PC-9 (cell line): Measurements from ENCODE around the gene FAM53C. TPM values are rescaled to one million over a fixed set of nuclear protein-coding genes. Genes with fewer than 3 reads are reported as not detected.

ENCODE experiments used
- BruUV-seq: library from RNA; stranded (reverse); fragments of 400-500 nt; replicated peaks from 2 replicates; lab custom pipeline; 2021; lab: Mats Ljungman, UMichigan
- CTCF ChIA-PET: fragments of 300-600 bp; sonication (Branson Sonifier 250); formaldehyde crosslinking; loops from one replicate; lab custom pipeline; 2022; ENCODE audit warnings: antibody characterized with exemption; lab: Charles Lee
- POLR2A ChIA-PET: fragments of 300-600 bp; sonication (Branson Sonifier 250); formaldehyde crosslinking; loops from one replicate; lab custom pipeline; 2022; ENCODE audit warnings: antibody characterized with exemption; ENCODE audit not compliant: unreplicated experiment; lab: Charles Lee
- DNase-seq, 2 experiments: peaks; one replicate each; pipeline versions ENCODE4 v3.0.0 to v3.0.0-alpha.2; 2015 to 2022; ENCODE audit warnings: mixed read lengths in 1 of 2
- H2AFZ ChIP-seq: fragments of 200-600 bp; sonication (generic); 2 replicates; pipeline ENCODE4 v1.8.1; 2017; ENCODE audit warnings: antibody characterized with exemption
- H3F3A ChIP-seq: fragments of 200-600 bp; sonication (generic); 2 replicates; pipeline ENCODE4 v1.8.1; 2017; ENCODE audit warnings: antibody characterized with exemption, mild to moderate bottlenecking, low read depth; ENCODE audit not compliant: insufficient read depth
- H3K27ac ChIP-seq: fragments of 200-600 bp; sonication (generic); 2 replicates; pipeline ENCODE4 v1.6.1; 2016; ENCODE audit warnings: mixed run types
- H3K27me3 ChIP-seq: fragments of 200-600 bp; sonication (generic); 2 replicates; pipeline ENCODE4 v1.6.1; 2016; ENCODE audit warnings: low read depth, mixed run types; ENCODE audit not compliant: insufficient read depth
- H3K36me3 ChIP-seq: fragments of 200-600 bp; sonication (generic); 2 replicates; pipeline ENCODE4 v1.6.1; 2016; ENCODE audit warnings: low read depth, mixed run types
- H3K4me1 ChIP-seq: fragments of 200-600 bp; sonication (generic); replicated peaks from 2 replicates; pipeline ENCODE4 v1.6.1; 2016; ENCODE audit warnings: mixed run types; ENCODE audit not compliant: insufficient read depth
- H3K4me2 ChIP-seq: fragments of 200-600 bp; sonication (generic); 2 replicates; pipeline ENCODE4 v1.6.1; 2017; ENCODE audit warnings: mixed run types
- H3K4me3 ChIP-seq: fragments of 200-600 bp; sonication (generic); 2 replicates; pipeline ENCODE4 v1.6.1; 2016; ENCODE audit warnings: mixed run types
- H3K79me2 ChIP-seq: fragments of 200-600 bp; sonication (generic); 2 replicates; pipeline ENCODE4 v1.6.1; 2017; ENCODE audit warnings: low read depth, mixed run types
- H3K9me2 ChIP-seq: fragments of 200-600 bp; sonication (generic); 2 replicates; pipeline ENCODE4 v1.8.1; 2017; ENCODE audit warnings: mild to moderate bottlenecking; ENCODE audit not compliant: insufficient read depth
- H3K9me3 ChIP-seq: fragments of 200-600 bp; sonication (generic); 2 replicates; pipeline ENCODE4 v1.8.1; 2016; ENCODE audit warnings: low read depth; ENCODE audit not compliant: insufficient read depth
- H4K20me1 ChIP-seq: fragments of 200-600 bp; sonication (generic); 2 replicates; pipeline ENCODE4 v1.8.1; 2017; ENCODE audit not compliant: insufficient read depth
- CTCF ChIP-seq: fragments of 200-600 bp; sonication (generic); conservative IDR thresholded peaks from 2 replicates; pipeline ENCODE4 v1.6.1; 2017; ENCODE audit warnings: mixed run types, antibody characterized with exemption, mild to moderate bottlenecking, moderate library complexity
- EZH2 ChIP-seq: fragments of 200-600 bp; sonication (generic); IDR thresholded peaks from 2 replicates; pipeline ENCODE4 v1.8.0; 2017; ENCODE audit warnings: antibody characterized with exemption, low read depth
- intact Hi-C: fragments of 100-400 bp; cut with micrococcal nuclease; formaldehyde crosslinking; loops from one replicate; pipeline ENCODE4 v1.10.0; 2022; ENCODE audit not compliant: unreplicated experiment
- total RNA-seq: library from RNA; stranded (reverse); gene quantifications from 2 replicates; pipeline ENCODE4 v1.2.3, GENCODE V29; 2021

The FAM53C gene
- total RNA-seq, 1 experiment from 2014 or later, result 65.1 TPM

DNA sequence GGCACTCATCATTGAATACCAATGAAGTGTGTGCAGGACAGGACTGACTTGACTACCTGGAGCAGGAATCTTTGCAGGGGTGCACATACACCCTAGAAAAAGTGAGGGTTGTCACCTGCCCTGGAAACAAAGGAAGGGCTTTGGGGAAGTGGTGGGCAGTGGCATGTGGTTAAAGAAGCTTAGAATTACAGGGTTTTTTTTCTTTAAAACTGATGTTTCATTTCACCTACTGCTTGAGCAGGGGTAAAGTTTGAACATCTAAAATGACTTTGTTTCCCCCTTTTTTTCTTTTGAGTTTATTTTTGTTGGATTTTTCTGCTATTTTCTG, 12.5 kb downstream of the FAM53C start:
- POLR2A ChIA-PET, result interaction anchor here (0.5 kb wide), 1 partner anchor 12 kb away, joined by 12 read pairs; the partner anchor contains the start of gene FAM53C
- no TSS peak for BruUV-seq
- Histone ChIP-seq H3K36me3 (0 out of 2 replicates have a peak, but pooled peaks cover 11% of the 10 kb centered on the region), H3F3A (peaks cover 31% of the 10 kb centered on the region; the same call in 1 of the 2 replicates), H4K20me1 (peaks cover 18% of the 10 kb centered on the region; the same call in 1 of the 2 replicates), H3K27ac (no peak overlapping the region), H3K4me3 (no peak overlapping the region), H3K4me2 (no peak overlapping the region), H3K4me1 (peaks cover 15% of the 10 kb centered on the region), H3K79me2 (peaks cover 26% of the 10 kb centered on the region), H3K27me3 (no peaks in the 10 kb centered on the region), H3K9me3 (peaks cover 12% of the 10 kb centered on the region), H3K9me2 (no peaks in the 10 kb centered on the region), H2AFZ (no peak overlapping the region)
- intact Hi-C loops, result no loop called here
- no peak for DNase-seq
- no peak for TF ChIP-seq EZH2
- no peak for TF ChIP-seq CTCF
- CTCF ChIA-PET, result interaction anchor here (1.1 kb wide), 1 partner anchor 14 kb away, joined by 3 read pairs; no protein-coding TSS in a partner anchor

GRCh38 chr5:138351056-138351455, 13.0 kb downstream of the FAM53C start:
- 0 out of 2 replicates have a peak, but pooled peaks cover 15% of the 10 kb centered on the region for H3K36me3 ChIP-seq
- no peak for DNase-seq
- CTCF ChIA-PET, result interaction anchor here (1.1 to 1.5 kb wide), 2 partner anchors 12 to 14 kb away, joined by 3 to 6 read pairs; no protein-coding TSS in a partner anchor
- peaks cover 31% of the 10 kb centered on the region; the same call in 1 of the 2 replicates for H3F3A ChIP-seq
- no peak overlapping the region for H2AFZ ChIP-seq
- peaks cover 22% of the 10 kb centered on the region; the same call in 1 of the 2 replicates for H4K20me1 ChIP-seq
- no peak overlapping the region for H3K4me3 ChIP-seq
- TF ChIP-seq CTCF (no peak), EZH2 (no peak)
- POLR2A ChIA-PET, result interaction anchor here (0.5 to 0.6 kb wide), 2 partner anchors 13 to 62 kb away, joined by 4 to 12 read pairs; partner anchors contain the start of gene FAM53C
- no peaks in the 10 kb centered on the region for H3K27me3 ChIP-seq
- no peak overlapping the region for H3K27ac ChIP-seq
- intact Hi-C loops, result no loop called here
- no TSS peak for BruUV-seq
- H3K9me2 ChIP-seq, result no peaks in the 10 kb centered on the region
- H3K4me1 ChIP-seq, result peaks cover 20% of the 10 kb centered on the region
- H3K79me2 ChIP-seq, result peaks cover 31% of the 10 kb centered on the region
- H3K4me2 ChIP-seq, result no peak overlapping the region
- peaks cover 12% of the 10 kb centered on the region for H3K9me3 ChIP-seq

DNA sequence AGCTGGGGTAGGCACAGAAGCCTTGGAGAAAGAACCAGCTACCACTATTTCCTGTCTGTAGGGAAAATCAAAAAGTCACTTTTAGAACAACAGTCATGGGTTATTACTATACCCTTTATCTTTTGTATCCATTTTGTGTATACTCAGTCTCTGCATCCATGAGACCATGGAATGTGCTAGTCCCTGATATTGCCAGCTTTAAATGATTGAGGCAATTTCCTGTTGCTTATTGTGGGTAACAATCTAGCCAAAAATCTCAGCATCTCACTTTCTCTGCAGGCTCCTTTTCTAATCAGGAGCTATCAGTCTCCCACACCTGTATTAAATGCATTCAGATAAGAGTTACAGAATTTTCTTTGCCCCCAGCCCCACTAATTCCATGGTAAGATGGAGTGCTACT, 13.5 kb downstream of the FAM53C start:
- Histone ChIP-seq H4K20me1 (peaks cover 22% of the 10 kb centered on the region; the same call in 1 of the 2 replicates), H3K27ac (no peak overlapping the region), H3K9me3 (peaks cover 12% of the 10 kb centered on the region), H2AFZ (no peak overlapping the region), H3K4me3 (no peak overlapping the region), H3K36me3 (0 out of 2 replicates have a peak, but pooled peaks cover 15% of the 10 kb centered on the region), H3K27me3 (no peaks in the 10 kb centered on the region), H3K4me1 (peaks cover 22% of the 10 kb centered on the region), H3F3A (peaks cover 31% of the 10 kb centered on the region; the same call in 1 of the 2 replicates), H3K79me2 (peaks cover 36% of the 10 kb centered on the region), H3K4me2 (no peak overlapping the region), H3K9me2 (no peaks in the 10 kb centered on the region)
- ChIA-PET POLR2A (interaction anchor here (0.6 kb wide), 2 partner anchors 63 to 260 kb away, joined by 3 to 4 read pairs; no protein-coding TSS in a partner anchor), CTCF (interaction anchor here (0.5 to 2.3 kb wide), 9 partner anchors 12 to 190 kb away, joined by 3 to 17 read pairs (median 4); partner anchors contain the start of genes BRD8, CDC25C, FAM53C and KIF20A)
- no TSS peak for BruUV-seq
- TF ChIP-seq CTCF (no peak), EZH2 (no peak)
- DNase-seq, result no peak
- intact Hi-C loops, result no loop called here
